ENCODE results near the gene SAMD4B. TPM values are rescaled to one million over a fixed set of nuclear protein-coding genes. Genes with fewer than 3 reads are reported as not detected.

Gene SAMD4B
- total and polyA plus RNA-seq, 2 of the 8 experiments (the other 6 are each of a cell fraction or from before 2014, with no cell fraction given), result 137 to 158 TPM

DNA sequence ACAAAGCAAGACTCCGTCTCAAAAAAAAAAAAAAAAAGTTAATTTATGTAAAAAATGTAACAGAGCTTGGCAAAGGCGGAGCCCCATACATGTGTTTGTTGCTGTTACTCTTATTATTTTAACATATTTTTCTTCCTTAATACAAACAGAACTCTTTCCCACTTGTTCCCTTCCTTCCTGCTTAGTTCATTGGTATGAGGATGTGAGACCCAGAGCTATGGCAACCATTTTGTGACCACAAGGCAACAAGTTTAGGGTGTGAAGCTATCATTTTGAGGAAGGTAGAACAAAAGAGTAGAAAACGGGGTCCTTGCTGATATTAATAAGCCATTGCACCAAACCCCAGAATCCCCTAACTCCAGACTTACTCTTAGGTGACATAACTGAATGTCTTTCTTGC is 40.7 kb upstream of the SAMD4B start (continued):
- TF ChIP-seq, protein P1, sequence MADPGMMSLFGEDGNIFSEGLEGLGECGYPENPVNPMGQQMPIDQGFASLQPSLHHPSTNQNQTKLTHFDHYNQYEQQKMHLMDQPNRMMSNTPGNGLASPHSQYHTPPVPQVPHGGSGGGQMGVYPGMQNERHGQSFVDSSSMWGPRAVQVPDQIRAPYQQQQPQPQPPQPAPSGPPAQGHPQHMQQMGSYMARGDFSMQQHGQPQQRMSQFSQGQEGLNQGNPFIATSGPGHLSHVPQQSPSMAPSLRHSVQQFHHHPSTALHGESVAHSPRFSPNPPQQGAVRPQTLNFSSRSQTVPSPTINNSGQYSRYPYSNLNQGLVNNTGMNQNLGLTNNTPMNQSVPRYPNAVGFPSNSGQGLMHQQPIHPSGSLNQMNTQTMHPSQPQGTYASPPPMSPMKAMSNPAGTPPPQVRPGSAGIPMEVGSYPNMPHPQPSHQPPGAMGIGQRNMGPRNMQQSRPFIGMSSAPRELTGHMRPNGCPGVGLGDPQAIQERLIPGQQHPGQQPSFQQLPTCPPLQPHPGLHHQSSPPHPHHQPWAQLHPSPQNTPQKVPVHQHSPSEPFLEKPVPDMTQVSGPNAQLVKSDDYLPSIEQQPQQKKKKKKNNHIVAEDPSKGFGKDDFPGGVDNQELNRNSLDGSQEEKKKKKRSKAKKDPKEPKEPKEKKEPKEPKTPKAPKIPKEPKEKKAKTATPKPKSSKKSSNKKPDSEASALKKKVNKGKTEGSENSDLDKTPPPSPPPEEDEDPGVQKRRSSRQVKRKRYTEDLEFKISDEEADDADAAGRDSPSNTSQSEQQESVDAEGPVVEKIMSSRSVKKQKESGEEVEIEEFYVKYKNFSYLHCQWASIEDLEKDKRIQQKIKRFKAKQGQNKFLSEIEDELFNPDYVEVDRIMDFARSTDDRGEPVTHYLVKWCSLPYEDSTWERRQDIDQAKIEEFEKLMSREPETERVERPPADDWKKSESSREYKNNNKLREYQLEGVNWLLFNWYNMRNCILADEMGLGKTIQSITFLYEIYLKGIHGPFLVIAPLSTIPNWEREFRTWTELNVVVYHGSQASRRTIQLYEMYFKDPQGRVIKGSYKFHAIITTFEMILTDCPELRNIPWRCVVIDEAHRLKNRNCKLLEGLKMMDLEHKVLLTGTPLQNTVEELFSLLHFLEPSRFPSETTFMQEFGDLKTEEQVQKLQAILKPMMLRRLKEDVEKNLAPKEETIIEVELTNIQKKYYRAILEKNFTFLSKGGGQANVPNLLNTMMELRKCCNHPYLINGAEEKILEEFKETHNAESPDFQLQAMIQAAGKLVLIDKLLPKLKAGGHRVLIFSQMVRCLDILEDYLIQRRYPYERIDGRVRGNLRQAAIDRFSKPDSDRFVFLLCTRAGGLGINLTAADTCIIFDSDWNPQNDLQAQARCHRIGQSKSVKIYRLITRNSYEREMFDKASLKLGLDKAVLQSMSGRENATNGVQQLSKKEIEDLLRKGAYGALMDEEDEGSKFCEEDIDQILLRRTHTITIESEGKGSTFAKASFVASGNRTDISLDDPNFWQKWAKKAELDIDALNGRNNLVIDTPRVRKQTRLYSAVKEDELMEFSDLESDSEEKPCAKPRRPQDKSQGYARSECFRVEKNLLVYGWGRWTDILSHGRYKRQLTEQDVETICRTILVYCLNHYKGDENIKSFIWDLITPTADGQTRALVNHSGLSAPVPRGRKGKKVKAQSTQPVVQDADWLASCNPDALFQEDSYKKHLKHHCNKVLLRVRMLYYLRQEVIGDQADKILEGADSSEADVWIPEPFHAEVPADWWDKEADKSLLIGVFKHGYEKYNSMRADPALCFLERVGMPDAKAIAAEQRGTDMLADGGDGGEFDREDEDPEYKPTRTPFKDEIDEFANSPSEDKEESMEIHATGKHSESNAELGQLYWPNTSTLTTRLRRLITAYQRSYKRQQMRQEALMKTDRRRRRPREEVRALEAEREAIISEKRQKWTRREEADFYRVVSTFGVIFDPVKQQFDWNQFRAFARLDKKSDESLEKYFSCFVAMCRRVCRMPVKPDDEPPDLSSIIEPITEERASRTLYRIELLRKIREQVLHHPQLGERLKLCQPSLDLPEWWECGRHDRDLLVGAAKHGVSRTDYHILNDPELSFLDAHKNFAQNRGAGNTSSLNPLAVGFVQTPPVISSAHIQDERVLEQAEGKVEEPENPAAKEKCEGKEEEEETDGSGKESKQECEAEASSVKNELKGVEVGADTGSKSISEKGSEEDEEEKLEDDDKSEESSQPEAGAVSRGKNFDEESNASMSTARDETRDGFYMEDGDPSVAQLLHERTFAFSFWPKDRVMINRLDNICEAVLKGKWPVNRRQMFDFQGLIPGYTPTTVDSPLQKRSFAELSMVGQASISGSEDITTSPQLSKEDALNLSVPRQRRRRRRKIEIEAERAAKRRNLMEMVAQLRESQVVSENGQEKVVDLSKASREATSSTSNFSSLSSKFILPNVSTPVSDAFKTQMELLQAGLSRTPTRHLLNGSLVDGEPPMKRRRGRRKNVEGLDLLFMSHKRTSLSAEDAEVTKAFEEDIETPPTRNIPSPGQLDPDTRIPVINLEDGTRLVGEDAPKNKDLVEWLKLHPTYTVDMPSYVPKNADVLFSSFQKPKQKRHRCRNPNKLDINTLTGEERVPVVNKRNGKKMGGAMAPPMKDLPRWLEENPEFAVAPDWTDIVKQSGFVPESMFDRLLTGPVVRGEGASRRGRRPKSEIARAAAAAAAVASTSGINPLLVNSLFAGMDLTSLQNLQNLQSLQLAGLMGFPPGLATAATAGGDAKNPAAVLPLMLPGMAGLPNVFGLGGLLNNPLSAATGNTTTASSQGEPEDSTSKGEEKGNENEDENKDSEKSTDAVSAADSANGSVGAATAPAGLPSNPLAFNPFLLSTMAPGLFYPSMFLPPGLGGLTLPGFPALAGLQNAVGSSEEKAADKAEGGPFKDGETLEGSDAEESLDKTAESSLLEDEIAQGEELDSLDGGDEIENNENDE (IDR thresholded peaks at IDR 0.05; ENCODE audit: insufficient replicate concordance, low read length), result no peak

Measured in H1 (cell line).